ENCODE data around the gene RNF19B. TPM values are rescaled to one million over a fixed set of nuclear protein-coding genes. Genes with fewer than 3 reads are reported as not detected.

RNF19B gene
- total and polyA plus RNA-seq, 2 donors from 2014 or later = 17.3 to 30.8 TPM

DNA sequence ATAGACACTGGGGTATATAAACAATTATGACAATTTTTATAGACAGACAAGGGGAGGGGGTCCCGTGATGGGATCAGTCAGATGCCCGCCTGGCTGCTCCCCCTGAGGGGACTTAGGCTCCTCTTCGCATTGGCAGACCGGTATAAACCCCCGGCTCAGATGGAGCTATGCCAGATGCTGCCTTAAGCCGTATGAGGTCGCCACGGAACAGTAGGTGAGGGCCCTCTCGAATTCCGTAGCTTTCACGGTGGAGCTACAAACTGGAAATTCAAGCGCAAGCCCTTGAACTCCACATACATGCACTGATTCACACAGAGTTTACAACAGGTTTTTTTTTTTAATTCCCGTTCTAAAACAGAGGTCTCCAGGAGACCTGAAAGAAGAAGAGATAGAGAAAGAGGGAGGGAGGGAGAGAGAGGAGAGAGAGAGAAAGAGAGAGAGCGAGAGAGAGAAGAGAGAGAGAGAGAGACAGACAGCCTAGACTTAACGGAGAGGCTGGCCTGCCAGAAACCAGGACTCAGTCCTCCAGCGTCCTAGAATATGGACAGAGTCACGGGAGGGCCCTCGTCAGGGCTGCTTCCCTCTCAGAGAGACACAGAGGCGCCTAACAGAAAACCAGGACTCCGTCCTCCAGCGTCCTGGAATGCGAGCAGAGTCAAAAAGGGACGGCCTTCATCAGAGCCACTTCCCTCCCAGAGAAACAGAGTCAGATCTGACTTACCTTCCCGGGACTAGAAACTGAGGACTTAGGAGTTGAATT lies 39.0 kb downstream of the RNF19B start:
- Histone ChIP-seq H3K9me3 (ENCODE audit: control insufficient read depth in 2 of 3, insufficient read depth in 1 of 3, low read length in 3 of 3) (no peaks in the 10 kb centered on the region), H3K9ac (ENCODE audit: low read length in 3 of 3) (no peak overlapping the region), H3K36me3 (ENCODE audit: control insufficient read depth in 2 of 3, insufficient read depth in 3 of 3, low read length in 3 of 3) (no peaks in the 10 kb centered on the region), H3K27me3 (ENCODE audit: control insufficient read depth, insufficient read depth, low read length) (no peaks in the 10 kb centered on the region), H3K4me1 (ENCODE audit: control insufficient read depth in 2 of 3, insufficient read depth in 2 of 3, low read depth in 1 of 3, low read length in 3 of 3) (peaks cover 0 to 3% (median 0%) of the 10 kb centered on the region in 3 donors), H3K27ac (ENCODE audit: low read depth in 2 of 2, low read length in 2 of 2) (no peak overlapping the region), H3K4me3 (ENCODE audit: low read length in 3 of 3) (peak overlapping the region in 1 of 3 donors; percentile 7)
- FAIRE-seq (no peak), DNase-seq (peak in 4 of 5 donors; percentile 71 to 91 (median 88))
- TF ChIP-seq CTCF (IDR thresholded peaks at IDR 0.05; ENCODE audit: borderline replicate concordance, extremely low read depth, insufficient read depth) = no peak
- intact Hi-C loops (cut with DNase I) = loop anchor here (10.0 kb wide), 1 partner anchor 139 kb away; no protein-coding TSS in a partner anchor

DNA sequence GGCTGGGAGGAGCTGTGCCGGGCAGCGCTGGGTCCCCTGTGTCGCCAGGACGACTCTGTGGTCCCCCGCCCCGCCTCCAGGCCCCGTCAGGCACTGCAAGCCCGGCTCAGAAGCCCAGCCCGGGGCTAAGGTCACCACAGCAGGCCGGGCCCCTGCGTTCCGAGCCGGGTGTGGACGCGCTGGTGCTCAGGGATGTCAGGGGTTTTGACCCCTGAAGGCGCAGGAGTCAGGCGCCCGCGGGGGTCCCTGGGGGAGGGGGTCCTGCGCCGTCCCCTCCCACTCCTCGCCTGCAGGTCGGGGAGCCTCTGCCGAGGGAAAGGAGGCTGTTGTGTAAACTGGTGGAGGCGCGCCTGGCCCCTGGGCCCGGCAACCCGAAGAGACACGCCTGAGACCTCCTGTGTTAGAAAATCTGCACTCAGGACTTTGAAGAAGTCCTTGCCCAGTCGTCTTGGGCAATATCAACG lies 39.7 kb downstream of the RNF19B start:
- no peaks in the 10 kb centered on the region for H3K36me3 ChIP-seq (ENCODE audit: control insufficient read depth in 2 of 3, insufficient read depth in 3 of 3, low read length in 3 of 3)
- no peak for FAIRE-seq
- H3K27me3 ChIP-seq (ENCODE audit: control insufficient read depth, insufficient read depth, low read length) = no peaks in the 10 kb centered on the region
- H3K4me1 ChIP-seq (ENCODE audit: control insufficient read depth in 2 of 3, insufficient read depth in 2 of 3, low read depth in 1 of 3, low read length in 3 of 3) = peaks cover 0 to 3% (median 0%) of the 10 kb centered on the region in 3 donors
- no peaks in the 10 kb centered on the region for H3K9me3 ChIP-seq (ENCODE audit: control insufficient read depth in 2 of 3, insufficient read depth in 1 of 3, low read length in 3 of 3)
- no peak for TF ChIP-seq CTCF (IDR thresholded peaks at IDR 0.05; ENCODE audit: borderline replicate concordance, extremely low read depth, insufficient read depth)
- no peak overlapping the region for H3K9ac ChIP-seq (ENCODE audit: low read length in 3 of 3)
- DNase-seq = peak in 4 of 5 donors; percentile 49 to 67 (median 59)
- intact Hi-C loops (cut with DNase I) = loop anchor here (10.0 kb wide), 1 partner anchor 140 kb away; no protein-coding TSS in a partner anchor
- H3K4me3 ChIP-seq (ENCODE audit: low read length in 3 of 3) = no peak overlapping the region
- no peak overlapping the region for H3K27ac ChIP-seq (ENCODE audit: low read depth in 2 of 2, low read length in 2 of 2)

GRCh38 chr1:32920833-32921232 lies 43.8 kb downstream of the RNF19B start:
- no peak for TF ChIP-seq CTCF (IDR thresholded peaks at IDR 0.05; ENCODE audit: borderline replicate concordance, extremely low read depth, insufficient read depth)
- no peak overlapping the region for H3K9ac ChIP-seq (ENCODE audit: low read length in 3 of 3)
- intact Hi-C loops (cut with DNase I) = loop anchor here (10.0 kb wide), 1 partner anchor 144 kb away; no protein-coding TSS in a partner anchor
- peaks cover 0 to 3% (median 0%) of the 10 kb centered on the region in 3 donors for H3K4me1 ChIP-seq (ENCODE audit: control insufficient read depth in 2 of 3, insufficient read depth in 2 of 3, low read depth in 1 of 3, low read length in 3 of 3)
- H3K36me3 ChIP-seq (ENCODE audit: control insufficient read depth in 2 of 3, insufficient read depth in 3 of 3, low read length in 3 of 3) = no peaks in the 10 kb centered on the region
- H3K27ac ChIP-seq (ENCODE audit: low read depth in 2 of 2, low read length in 2 of 2) = no peak overlapping the region
- no peak overlapping the region for H3K4me3 ChIP-seq (ENCODE audit: low read length in 3 of 3)
- no peaks in the 10 kb centered on the region for H3K9me3 ChIP-seq (ENCODE audit: control insufficient read depth in 2 of 3, insufficient read depth in 1 of 3, low read length in 3 of 3)
- no peaks in the 10 kb centered on the region for H3K27me3 ChIP-seq (ENCODE audit: control insufficient read depth, insufficient read depth, low read length)
- no peak for DNase-seq
- no peak for FAIRE-seq
